Brain pericyte (primary cell): ENCODE data around the gene STMN3.
"Not testable (repeated sequence)": the region's sequence is repeated elsewhere in the genome, so short reads cannot be mapped to it uniquely, and the experiment has no call there.

Source experiments
- DNase-seq: peaks from one replicate; pipeline ENCODE4 v3.0.0-alpha.2; 2012; ENCODE audit warnings: low read depth, low spot score

STMN3 gene

GRCh38 chr20:63678667-63679465 is 25.6 kb upstream of the STMN3 start:
- DNase-seq: no peak

- DNase-seq: no peak
Measured at GRCh38 chr20:63678071-63678470, 24.8 kb upstream of the STMN3 start.

- DNase-seq: no peak
Measured at GRCh38 chr20:63675681-63676368, 22.6 kb upstream of the STMN3 start.

GRCh38 chr20:63673951-63674350 is 20.7 kb upstream of the STMN3 start:
- DNase-seq: no peak

- DNase-seq: no peak
Measured at GRCh38 chr20:63672666-63673065, 19.4 kb upstream of the STMN3 start.

GRCh38 chr20:63671695-63672094 is 18.5 kb upstream of the STMN3 start:
- not testable (repeated sequence) for DNase-seq

- no peak for DNase-seq
Measured at GRCh38 chr20:63668351-63668750, 15.1 kb upstream of the STMN3 start.

GRCh38 chr20:63667858-63668257 is 14.6 kb upstream of the STMN3 start:
- no peak for DNase-seq

- no peak for DNase-seq
Measured at GRCh38 chr20:63665708-63666107, 12.5 kb upstream of the STMN3 start.

- no peak for DNase-seq
Measured at GRCh38 chr20:63664861-63665594, 11.8 kb upstream of the STMN3 start.

GRCh38 chr20:63664143-63664851 is 11.1 kb upstream of the STMN3 start:
- DNase-seq: no peak

GRCh38 chr20:63663332-63664066 is 10.3 kb upstream of the STMN3 start:
- no peak for DNase-seq

GRCh38 chr20:63662813-63663189 is 9.6 kb upstream of the STMN3 start:
- DNase-seq: no peak

GRCh38 chr20:63661959-63662812 is 9.0 kb upstream of the STMN3 start:
- DNase-seq: no peak

GRCh38 chr20:63661108-63661507 is 7.9 kb upstream of the STMN3 start:
- no peak for DNase-seq

- DNase-seq: no peak
Measured at GRCh38 chr20:63660622-63661021, 7.4 kb upstream of the STMN3 start.

GRCh38 chr20:63660174-63660573 is 7.0 kb upstream of the STMN3 start:
- not testable (repeated sequence) for DNase-seq

- DNase-seq: no peak
Measured at GRCh38 chr20:63659370-63659769, 6.1 kb upstream of the STMN3 start.

- DNase-seq: no peak
Measured at GRCh38 chr20:63658749-63659187, 5.5 kb upstream of the STMN3 start.
